Mesendoderm (in vitro differentiated cells): ENCODE data around the gene NPAS1.
"Not testable (repeated sequence)": the region's sequence is repeated elsewhere in the genome, so short reads cannot be mapped to it uniquely, and the experiment has no call there.

Source experiments
- DNase-seq: peaks from one replicate; pipeline ENCODE4 v3.0.0; 2013
- H2AK5ac ChIP-seq: 2 replicates; pipeline ENCODE4 v1.6.1; 2013; ENCODE audit warnings: low read length, inconsistent platforms
- H2BK120ac ChIP-seq: 2 replicates; pipeline ENCODE4 v1.6.1; 2013; ENCODE audit warnings: low read depth, mild to moderate bottlenecking, low read length, moderate library complexity, mixed read lengths
- H2BK15ac ChIP-seq: replicated peaks from 2 replicates; pipeline ENCODE4 v1.6.1; 2013; ENCODE audit warnings: low read depth, mild to moderate bottlenecking, moderate library complexity
- H2BK5ac ChIP-seq: 2 replicates; pipeline ENCODE4 v1.6.1; 2013; ENCODE audit warnings: low read length, inconsistent platforms
- H3K18ac ChIP-seq: 2 replicates; pipeline ENCODE4 v1.6.1; 2013; ENCODE audit warnings: mild to moderate bottlenecking, low read length, mixed read lengths
- H3K23ac ChIP-seq: one replicate; pipeline ENCODE4 v1.6.1; 2013; ENCODE audit warnings: low read length
- H3K27ac ChIP-seq: 2 replicates; pipeline ENCODE4 v1.5.1; 2013; ENCODE audit warnings: low read depth, mild to moderate bottlenecking, inconsistent platforms, low read length, moderate library complexity
- H3K27me3 ChIP-seq: 2 replicates; pipeline ENCODE4 v1.6.1; 2013; ENCODE audit warnings: low read length, control low read depth, mild to moderate bottlenecking, inconsistent platforms; ENCODE audit not compliant: insufficient read depth, poor library complexity
- H3K36me3 ChIP-seq: 2 replicates; pipeline ENCODE4 v1.6.1; 2013; ENCODE audit warnings: low read length, inconsistent platforms; ENCODE audit not compliant: control insufficient read depth, insufficient read depth
- H3K4ac ChIP-seq: one replicate; pipeline ENCODE4 v1.6.1; 2013; ENCODE audit warnings: low read depth, mild to moderate bottlenecking, low read length, moderate library complexity
- H3K4me1 ChIP-seq: 2 replicates; pipeline ENCODE4 v1.6.1; 2013; ENCODE audit warnings: low read depth, low read length, inconsistent platforms; ENCODE audit not compliant: control insufficient read depth
- H3K4me2 ChIP-seq: 2 replicates; pipeline ENCODE4 v1.6.1; 2013; ENCODE audit warnings: low read length
- H3K4me3 ChIP-seq: 2 replicates; pipeline ENCODE4 v1.5.1; 2013; ENCODE audit warnings: mild to moderate bottlenecking, low read length
- H3K56ac ChIP-seq: one replicate; pipeline ENCODE4 v1.6.1; 2013; ENCODE audit warnings: low read length
- H3K79me1 ChIP-seq: 2 replicates; pipeline ENCODE4 v1.6.1; 2013; ENCODE audit warnings: low read length, inconsistent platforms
- H3K79me2 ChIP-seq: 2 replicates; pipeline ENCODE4 v1.6.1; 2013; ENCODE audit warnings: mild to moderate bottlenecking, low read length; ENCODE audit not compliant: control insufficient read depth, insufficient read depth
- H3K9ac ChIP-seq: 2 replicates; pipeline ENCODE4 v1.6.1; 2013; ENCODE audit warnings: low read length, inconsistent platforms
- H4K5ac ChIP-seq: one replicate; pipeline ENCODE4 v1.6.1; 2013; ENCODE audit warnings: low read length
- H4K8ac ChIP-seq: one replicate; pipeline ENCODE4 v1.6.1; 2013; ENCODE audit warnings: low read depth, mild to moderate bottlenecking, control low read depth, low read length, moderate library complexity
- WGBS: extraction: QIAGEN DNeasy Blood & Tissue Kit; methylation state at CpG from one replicate; pipeline ENCODE4 v1.1.7; 2013; ENCODE audit warnings: low lambda C conversion rate, missing lambda C conversion rate; ENCODE audit not compliant: insufficient coverage; ENCODE audit errors: extremely low coverage; 5-methylcytosine and 5-hydroxymethylcytosine counted together

NPAS1 gene

GRCh38 chr19:47050562-47050961 is 30.9 kb downstream of the NPAS1 start:
- not testable (repeated sequence) for H3K18ac ChIP-seq, H3K9ac ChIP-seq, H3K4me2 ChIP-seq, H3K36me3 ChIP-seq, H3K27ac ChIP-seq, H2BK120ac ChIP-seq, H2BK15ac ChIP-seq, DNase-seq, H4K8ac ChIP-seq, H2AK5ac ChIP-seq, H3K4me3 ChIP-seq, H2BK5ac ChIP-seq, H3K79me1 ChIP-seq, H4K5ac ChIP-seq, H3K4ac ChIP-seq, H3K27me3 ChIP-seq, H3K79me2 ChIP-seq, H3K23ac ChIP-seq, H3K56ac ChIP-seq, H3K4me1 ChIP-seq
- WGBS = no CpG with 5 or more reads among the region's 3 CpGs

GRCh38 chr19:47056411-47056810 is 36.8 kb downstream of the NPAS1 start:
- Histone ChIP-seq H3K4ac (no peak overlapping the region), H4K5ac (no peak overlapping the region), H2BK120ac (no peak overlapping the region), H3K23ac (no peak overlapping the region), H2AK5ac (no peak overlapping the region), H3K79me2 (no peaks in the 10 kb centered on the region), H2BK5ac (no peak overlapping the region), H3K4me3 (no peak overlapping the region), H3K4me2 (no peak overlapping the region), H3K27ac (no peak overlapping the region), H3K18ac (no peak overlapping the region), H3K36me3 (no peaks in the 10 kb centered on the region), H4K8ac (no peak overlapping the region), H3K56ac (no peak overlapping the region), H3K9ac (no peak overlapping the region), H3K27me3 (no peaks in the 10 kb centered on the region), H3K79me1 (no peaks in the 10 kb centered on the region), H2BK15ac (no peak overlapping the region), H3K4me1 (peaks cover 5% of the 10 kb centered on the region)
- no CpG with 5 or more reads among the region's 5 CpGs for WGBS
- DNase-seq = no peak

GRCh38 chr19:47057328-47057727 is 37.7 kb downstream of the NPAS1 start:
- no peak overlapping the region for H3K9ac ChIP-seq
- H3K27ac ChIP-seq = no peak overlapping the region

GRCh38 chr19:47058621-47059022 is 39.0 kb downstream of the NPAS1 start:
- Histone ChIP-seq H3K36me3 (no peaks in the 10 kb centered on the region), H3K79me2 (no peaks in the 10 kb centered on the region), H2BK15ac (no peak overlapping the region), H3K27ac (no peak overlapping the region), H3K56ac (peak overlapping the region; percentile 4), H4K8ac (no peak overlapping the region), H3K18ac (no peak overlapping the region), H3K4ac (no peak overlapping the region), H2BK5ac (no peak overlapping the region), H3K4me1 (peaks cover 5% of the 10 kb centered on the region), H2AK5ac (no peak overlapping the region), H3K27me3 (no peaks in the 10 kb centered on the region), H3K4me3 (no peak overlapping the region), H4K5ac (no peak overlapping the region), H2BK120ac (no peak overlapping the region), H3K4me2 (no peak overlapping the region), H3K23ac (no peak overlapping the region), H3K9ac (no peak overlapping the region), H3K79me1 (no peaks in the 10 kb centered on the region)
- peak; percentile 98 for DNase-seq
- no CpG with 5 or more reads among the region's 11 CpGs for WGBS

More at GRCh38 chr19:47057328-47057727, 37.7 kb downstream of the NPAS1 start:
- Histone ChIP-seq H2AK5ac (no peak overlapping the region), H2BK15ac (no peak overlapping the region), H3K36me3 (no peaks in the 10 kb centered on the region), H4K5ac (no peak overlapping the region), H3K79me1 (no peaks in the 10 kb centered on the region), H3K27me3 (no peaks in the 10 kb centered on the region), H3K4me1 (peaks cover 5% of the 10 kb centered on the region), H3K4ac (no peak overlapping the region), H2BK5ac (no peak overlapping the region), H2BK120ac (no peak overlapping the region), H3K4me3 (no peak overlapping the region), H3K79me2 (no peaks in the 10 kb centered on the region), H3K4me2 (no peak overlapping the region), H4K8ac (no peak overlapping the region), H3K18ac (no peak overlapping the region), H3K23ac (no peak overlapping the region), H3K56ac (no peak overlapping the region)
- no peak for DNase-seq
- no CpG with 5 or more reads among the region's 2 CpGs for WGBS

GRCh38 chr19:47063874-47064273 is 44.2 kb downstream of the NPAS1 start:
- Histone ChIP-seq H3K36me3 (peaks cover 3% of the 10 kb centered on the region), H3K79me2 (no peaks in the 10 kb centered on the region), H3K4me2 (no peak overlapping the region), H3K56ac (no peak overlapping the region), H3K23ac (no peak overlapping the region), H3K4me3 (no peak overlapping the region), H3K27ac (no peak overlapping the region), H3K27me3 (no peaks in the 10 kb centered on the region), H2BK15ac (no peak overlapping the region), H3K4ac (no peak overlapping the region), H2BK5ac (no peak overlapping the region), H3K79me1 (no peaks in the 10 kb centered on the region), H4K5ac (no peak overlapping the region), H4K8ac (no peak overlapping the region), H2AK5ac (no peak overlapping the region), H3K18ac (no peak overlapping the region), H3K9ac (no peak overlapping the region), H2BK120ac (no peak overlapping the region), H3K4me1 (peaks cover under 1% of the 10 kb centered on the region)
- DNase-seq = no peak
- WGBS = no CpG with 5 or more reads among the region's 6 CpGs

- Histone ChIP-seq H3K4me3 (no peak overlapping the region), H2BK5ac (no peak overlapping the region), H3K18ac (no peak overlapping the region), H3K27me3 (no peaks in the 10 kb centered on the region), H3K56ac (no peak overlapping the region), H3K4ac (no peak overlapping the region), H3K4me1 (no peaks in the 10 kb centered on the region), H3K36me3 (peaks cover 5% of the 10 kb centered on the region), H3K23ac (no peak overlapping the region), H4K8ac (no peak overlapping the region), H4K5ac (no peak overlapping the region), H3K4me2 (no peak overlapping the region), H2BK120ac (no peak overlapping the region), H3K79me2 (no peaks in the 10 kb centered on the region), H3K9ac (no peak overlapping the region), H3K79me1 (no peaks in the 10 kb centered on the region), H2BK15ac (no peak overlapping the region), H2AK5ac (no peak overlapping the region), H3K27ac (no peak overlapping the region)
- WGBS = no CpG with 5 or more reads among the region's 11 CpGs
- DNase-seq = no peak
Observed at GRCh38 chr19:47065242-47065641, 45.6 kb downstream of the NPAS1 start.
